ENCODE data around the gene GIPC2.

DNA sequence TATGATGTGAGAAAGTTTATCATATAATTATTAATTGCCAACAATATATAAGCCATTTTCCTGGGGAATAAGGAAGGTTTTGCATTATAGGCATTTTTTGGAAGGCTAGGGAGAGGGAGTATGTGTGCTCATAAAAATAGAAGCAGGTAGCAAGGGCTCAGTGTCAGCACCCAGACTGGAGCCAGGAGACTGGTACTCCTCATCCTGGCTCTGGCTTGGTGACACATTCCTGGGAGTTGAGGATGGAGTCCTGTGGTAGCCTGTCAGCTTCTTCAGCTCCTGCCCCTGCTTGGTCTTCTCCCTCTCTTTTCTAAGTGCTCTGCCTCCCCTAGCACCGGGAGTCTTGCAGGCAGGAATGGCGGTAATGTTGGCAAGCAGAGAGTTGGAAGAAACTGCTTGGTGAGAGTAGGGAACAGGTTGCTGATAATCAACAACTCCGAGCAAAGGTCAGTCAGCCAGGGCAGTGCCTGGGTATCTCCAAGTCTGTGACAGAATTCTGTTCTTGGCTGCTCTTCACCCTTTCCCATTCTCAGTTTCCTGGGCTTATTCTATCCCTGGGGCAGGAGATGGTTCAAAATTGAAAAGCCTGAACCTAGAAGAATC lies 23.0 kb downstream of the GIPC2 start:
- TF ChIP-seq NFE2L2 (conservative IDR thresholded peaks at IDR 0.05; ENCODE audit: low read length) = no peak
- no peak for TF ChIP-seq RFX5 (IDR thresholded peaks at IDR 0.05)
- TF ChIP-seq SREBF2 (IDR thresholded peaks at IDR 0.05) = no peak
- TF ChIP-seq PHF8 (IDR thresholded peaks at IDR 0.05; ENCODE audit: borderline replicate concordance, low read depth) = no peak
- TF ChIP-seq, protein P1, sequence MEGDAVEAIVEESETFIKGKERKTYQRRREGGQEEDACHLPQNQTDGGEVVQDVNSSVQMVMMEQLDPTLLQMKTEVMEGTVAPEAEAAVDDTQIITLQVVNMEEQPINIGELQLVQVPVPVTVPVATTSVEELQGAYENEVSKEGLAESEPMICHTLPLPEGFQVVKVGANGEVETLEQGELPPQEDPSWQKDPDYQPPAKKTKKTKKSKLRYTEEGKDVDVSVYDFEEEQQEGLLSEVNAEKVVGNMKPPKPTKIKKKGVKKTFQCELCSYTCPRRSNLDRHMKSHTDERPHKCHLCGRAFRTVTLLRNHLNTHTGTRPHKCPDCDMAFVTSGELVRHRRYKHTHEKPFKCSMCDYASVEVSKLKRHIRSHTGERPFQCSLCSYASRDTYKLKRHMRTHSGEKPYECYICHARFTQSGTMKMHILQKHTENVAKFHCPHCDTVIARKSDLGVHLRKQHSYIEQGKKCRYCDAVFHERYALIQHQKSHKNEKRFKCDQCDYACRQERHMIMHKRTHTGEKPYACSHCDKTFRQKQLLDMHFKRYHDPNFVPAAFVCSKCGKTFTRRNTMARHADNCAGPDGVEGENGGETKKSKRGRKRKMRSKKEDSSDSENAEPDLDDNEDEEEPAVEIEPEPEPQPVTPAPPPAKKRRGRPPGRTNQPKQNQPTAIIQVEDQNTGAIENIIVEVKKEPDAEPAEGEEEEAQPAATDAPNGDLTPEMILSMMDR (IDR thresholded peaks at IDR 0.05) = no peak
- TF ChIP-seq, protein P2, sequence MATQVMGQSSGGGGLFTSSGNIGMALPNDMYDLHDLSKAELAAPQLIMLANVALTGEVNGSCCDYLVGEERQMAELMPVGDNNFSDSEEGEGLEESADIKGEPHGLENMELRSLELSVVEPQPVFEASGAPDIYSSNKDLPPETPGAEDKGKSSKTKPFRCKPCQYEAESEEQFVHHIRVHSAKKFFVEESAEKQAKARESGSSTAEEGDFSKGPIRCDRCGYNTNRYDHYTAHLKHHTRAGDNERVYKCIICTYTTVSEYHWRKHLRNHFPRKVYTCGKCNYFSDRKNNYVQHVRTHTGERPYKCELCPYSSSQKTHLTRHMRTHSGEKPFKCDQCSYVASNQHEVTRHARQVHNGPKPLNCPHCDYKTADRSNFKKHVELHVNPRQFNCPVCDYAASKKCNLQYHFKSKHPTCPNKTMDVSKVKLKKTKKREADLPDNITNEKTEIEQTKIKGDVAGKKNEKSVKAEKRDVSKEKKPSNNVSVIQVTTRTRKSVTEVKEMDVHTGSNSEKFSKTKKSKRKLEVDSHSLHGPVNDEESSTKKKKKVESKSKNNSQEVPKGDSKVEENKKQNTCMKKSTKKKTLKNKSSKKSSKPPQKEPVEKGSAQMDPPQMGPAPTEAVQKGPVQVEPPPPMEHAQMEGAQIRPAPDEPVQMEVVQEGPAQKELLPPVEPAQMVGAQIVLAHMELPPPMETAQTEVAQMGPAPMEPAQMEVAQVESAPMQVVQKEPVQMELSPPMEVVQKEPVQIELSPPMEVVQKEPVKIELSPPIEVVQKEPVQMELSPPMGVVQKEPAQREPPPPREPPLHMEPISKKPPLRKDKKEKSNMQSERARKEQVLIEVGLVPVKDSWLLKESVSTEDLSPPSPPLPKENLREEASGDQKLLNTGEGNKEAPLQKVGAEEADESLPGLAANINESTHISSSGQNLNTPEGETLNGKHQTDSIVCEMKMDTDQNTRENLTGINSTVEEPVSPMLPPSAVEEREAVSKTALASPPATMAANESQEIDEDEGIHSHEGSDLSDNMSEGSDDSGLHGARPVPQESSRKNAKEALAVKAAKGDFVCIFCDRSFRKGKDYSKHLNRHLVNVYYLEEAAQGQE (IDR thresholded peaks at IDR 0.05) = no peak
- TF ChIP-seq JUNB (IDR thresholded peaks at IDR 0.05) = no peak
- TF ChIP-seq, protein P3, sequence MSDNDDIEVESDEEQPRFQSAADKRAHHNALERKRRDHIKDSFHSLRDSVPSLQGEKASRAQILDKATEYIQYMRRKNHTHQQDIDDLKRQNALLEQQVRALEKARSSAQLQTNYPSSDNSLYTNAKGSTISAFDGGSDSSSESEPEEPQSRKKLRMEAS (IDR thresholded peaks at IDR 0.05) = no peak
- TF ChIP-seq POLR2A (IDR thresholded peaks at IDR 0.05; ENCODE audit: low read length) = no peak
- no peak for TF ChIP-seq RAD21 (conservative IDR thresholded peaks at IDR 0.05 in 1 of 2, IDR thresholded peaks at IDR 0.05 in 1 of 2)
- no peak for TF ChIP-seq GATA3 (IDR thresholded peaks at IDR 0.05; ENCODE audit: borderline replicate concordance)
